H1 (cell line): ENCODE results near the gene LTA. TPM values are rescaled to one million over a fixed set of nuclear protein-coding genes. Genes with fewer than 3 reads are reported as not detected.

ENCODE experiments used
- CTCF ChIA-PET: fragments of 300-600 bp; sonication (Branson Sonifier 250); formaldehyde crosslinking; loops from one replicate; lab custom pipeline; 2021; ENCODE audit not compliant: partially characterized antibody; lab: Charles Lee
- POLR2A ChIA-PET: fragments of 300-600 bp; sonication (Branson Sonifier 250); formaldehyde crosslinking; loops from one replicate; lab custom pipeline; 2021; ENCODE audit warnings: inconsistent platforms; ENCODE audit not compliant: partially characterized antibody; lab: Charles Lee
- DNase-seq, 2 experiments: peaks; one replicate each; pipeline versions ENCODE4 v3.0.0 to v3.0.0-alpha.2; 2010 to 2022; ENCODE audit warnings: low spot score in 2 of 2, low read depth in 1 of 2, mixed read lengths in 1 of 2
- FAIRE-seq: peaks from 2 replicates; lab custom pipeline; 2011; peaks lifted over from hg19 to GRCh38; lab: Jason Lieb, UNC
- H2AFZ ChIP-seq: 2 replicates; pipeline ENCODE4 v1.8.1; 2012; ENCODE audit warnings: low read length, inconsistent platforms
- H2AK5ac ChIP-seq: 2 replicates; pipeline ENCODE4 v1.6.1; 2013; ENCODE audit warnings: low read depth, low read length
- H2BK120ac ChIP-seq: replicated peaks from 2 replicates; pipeline ENCODE3; 2013; ENCODE audit warnings: low read depth, low read length, inconsistent platforms
- H2BK12ac ChIP-seq: 2 replicates; pipeline ENCODE4 v1.6.1; 2013; ENCODE audit warnings: low read depth, low read length
- H2BK15ac ChIP-seq: 2 replicates; pipeline ENCODE4 v1.6.1; 2013; ENCODE audit warnings: low read length
- H2BK20ac ChIP-seq: 2 replicates; pipeline ENCODE4 v1.6.1; 2013; ENCODE audit warnings: low read length
- H2BK5ac ChIP-seq: 2 replicates; pipeline ENCODE4 v1.6.1; 2013; ENCODE audit warnings: low read depth, low read length
- H3K14ac ChIP-seq: 2 replicates; pipeline ENCODE4 v1.6.1; 2013; ENCODE audit warnings: inconsistent platforms; ENCODE audit not compliant: insufficient read length
- H3K18ac ChIP-seq: 2 replicates; pipeline ENCODE4 v1.6.1; 2013; ENCODE audit warnings: low read length; ENCODE audit errors: extremely low read depth
- H3K23ac ChIP-seq: 2 replicates; pipeline ENCODE4 v1.6.1; 2013; ENCODE audit warnings: inconsistent platforms; ENCODE audit not compliant: insufficient read length
- H3K23me2 ChIP-seq: 2 replicates; pipeline ENCODE4 v1.6.1; 2013; ENCODE audit warnings: low read depth, low read length
- H3K27ac ChIP-seq: 2 replicates; pipeline ENCODE4 v1.6.1; 2011; ENCODE audit warnings: low read depth, low read length, inconsistent platforms
- H3K27me3 ChIP-seq, 4 experiments: replicated peaks in 1 of 4; 1 replicate in 1 of 4; 2 replicates in 3 of 4; pipeline versions ENCODE4 v1.6.1 to v1.8.1; 2011 to 2013; ENCODE audit warnings: low read length in 3 of 4, mild to moderate bottlenecking in 3 of 4, inconsistent platforms in 2 of 4, mixed read lengths in 2 of 4, moderate library complexity in 1 of 4; ENCODE audit not compliant: control insufficient read depth in 3 of 4, insufficient read depth in 3 of 4; ENCODE audit errors: extremely low read depth in 1 of 4
- H3K36me3 ChIP-seq, 4 experiments: 2 replicates each; pipeline versions ENCODE4 v1.6.1 to v1.8.1; 2011 to 2013; ENCODE audit warnings: mild to moderate bottlenecking in 4 of 4, low read length in 3 of 4, moderate library complexity in 2 of 4, control low read depth in 1 of 4, inconsistent platforms in 1 of 4; ENCODE audit not compliant: insufficient read depth in 4 of 4, control insufficient read depth in 2 of 4
- H3K4ac ChIP-seq: replicated peaks from 2 replicates; pipeline ENCODE3; 2013; ENCODE audit warnings: low read length, low read depth, mixed read lengths, inconsistent platforms; ENCODE audit not compliant: insufficient read length
- H3K4me1 ChIP-seq, 4 experiments: replicated peaks in 1 of 4; 1 replicate in 1 of 4; 2 replicates in 3 of 4; pipeline versions ENCODE4 v1.6.1 to v1.8.1; 2011 to 2013; ENCODE audit warnings: low read length in 3 of 4, inconsistent platforms in 2 of 4, mixed read lengths in 1 of 4; ENCODE audit not compliant: insufficient read depth in 4 of 4, control insufficient read depth in 3 of 4
- H3K4me2 ChIP-seq, 2 experiments: 2 replicates each; pipeline versions ENCODE4 v1.6.1 to v1.8.1; 2011 to 2013; ENCODE audit warnings: low read depth in 2 of 2, low read length in 2 of 2, control low read depth in 1 of 2, inconsistent platforms in 1 of 2, mild to moderate bottlenecking in 1 of 2; ENCODE audit not compliant: insufficient read depth in 1 of 2
- H3K4me3 ChIP-seq, 4 experiments: fragments of 200-600, 300-600 bp in 1 of 4; sonication (generic), shearing (Covaris generic), sonication (Bioruptor Twin) in 1 of 4; 2 replicates each; pipeline versions ENCODE4 v1.5.1 to v1.8.1; 2011 to 2016; ENCODE audit warnings: low read length in 4 of 4, low read depth in 3 of 4, control low read depth in 2 of 4, inconsistent platforms in 2 of 4, mild to moderate bottlenecking in 2 of 4, mixed read lengths in 1 of 4, moderate library complexity in 1 of 4; ENCODE audit not compliant: insufficient read depth in 2 of 4; ENCODE audit errors: extremely low read depth in 1 of 4
- H3K56ac ChIP-seq: replicated peaks from 2 replicates; pipeline ENCODE3; 2013; ENCODE audit warnings: low read depth, mild to moderate bottlenecking, mixed read lengths, low read length, inconsistent platforms; ENCODE audit not compliant: insufficient read length
- H3K79me1 ChIP-seq: 2 replicates; pipeline ENCODE4 v1.6.1; 2013; ENCODE audit warnings: low read depth, low read length, control low read depth
- H3K79me2 ChIP-seq, 2 experiments: 2 replicates each; pipeline versions ENCODE4 v1.6.1 to v1.8.1; 2012 to 2013; ENCODE audit warnings: low read length in 2 of 2, mild to moderate bottlenecking in 2 of 2, inconsistent platforms in 1 of 2; ENCODE audit not compliant: insufficient read depth in 2 of 2, control insufficient read depth in 1 of 2
- H3K9ac ChIP-seq, 4 experiments: replicated peaks in 1 of 4; 1 replicate in 1 of 4; 2 replicates in 3 of 4; pipeline versions ENCODE4 v1.6.1 to v1.8.1; 2011 to 2013; ENCODE audit warnings: low read depth in 3 of 4, low read length in 3 of 4, control low read depth in 2 of 4, mild to moderate bottlenecking in 2 of 4, moderate library complexity in 2 of 4, inconsistent platforms in 1 of 4; ENCODE audit errors: extremely low read depth in 1 of 4
- H3K9me3 ChIP-seq, 2 experiments: 2 replicates each; pipeline versions ENCODE4 v1.6.1 to v1.8.1; 2012 to 2013; ENCODE audit warnings: mild to moderate bottlenecking in 2 of 2, moderate library complexity in 2 of 2, control low read depth in 1 of 2, inconsistent platforms in 1 of 2, low read depth in 1 of 2, low read length in 1 of 2, mixed read lengths in 1 of 2; ENCODE audit not compliant: insufficient read depth in 2 of 2
- H4K20me1 ChIP-seq, 2 experiments: replicated peaks in 1 of 2; 2 replicates each; pipeline versions ENCODE3 to v1.8.1; 2011 to 2013; ENCODE audit warnings: inconsistent platforms in 2 of 2, low read length in 2 of 2, mild to moderate bottlenecking in 1 of 2; ENCODE audit not compliant: insufficient read depth in 2 of 2, control insufficient read depth in 1 of 2
- H4K5ac ChIP-seq: 2 replicates; pipeline ENCODE4 v1.6.1; 2013; ENCODE audit warnings: low read length, low read depth, mixed read lengths, inconsistent platforms; ENCODE audit not compliant: insufficient read length
- H4K8ac ChIP-seq: 2 replicates; pipeline ENCODE4 v1.8.0; 2013; ENCODE audit warnings: mild to moderate bottlenecking, moderate library complexity, low read length, inconsistent platforms; ENCODE audit not compliant: insufficient read depth; ENCODE audit errors: extremely low read depth
- H4K91ac ChIP-seq: replicated peaks from 2 replicates; pipeline ENCODE3; 2013; ENCODE audit warnings: low read length, mixed read lengths, inconsistent platforms; ENCODE audit not compliant: insufficient read length
- NRF1 ChIP-seq: IDR thresholded peaks from 2 replicates; pipeline ENCODE4 v1.6.1; 2011; ENCODE audit warnings: mild to moderate bottlenecking, low read depth, low read length, improper control_type of control experiment
- WGBS, 2 experiments: shearing (Covaris generic) in 1 of 2; methylation state at CpG; one replicate each; pipeline versions ENCODE4 v1.1.6 to v1.1.7; 2013 to 2015; ENCODE audit warnings: low lambda C conversion rate in 2 of 2, mixed read lengths in 2 of 2, inconsistent platforms in 1 of 2, low coverage in 1 of 2, missing lambda C conversion rate in 1 of 2; ENCODE audit not compliant: insufficient replicate concordance in 2 of 2, insufficient coverage in 1 of 2, insufficient read length in 1 of 2; ENCODE audit errors: extremely low coverage in 1 of 2, missing lambda C conversion rate in 1 of 2; 5-methylcytosine and 5-hydroxymethylcytosine counted together
- polyA plus RNA-seq, 7 experiments: library from polyadenylated mRNA; depleted of rRNA in 3 of 7; stranded (reverse) in 5 of 7; unstranded in 2 of 7; fragments of >200 nt in 5 of 7; fragments of 200-250 nt in 2 of 7; gene quantifications; 1 replicate in 5 of 7; 2 replicates in 1 of 7; 4 replicates in 1 of 7; pipeline versions ENCODE4 v1.2.1 to v1.2.3, GENCODE V29; 2011 to 2013; ENCODE audit warnings: missing spikeins in 2 of 7, mixed read lengths in 2 of 7
- total RNA-seq: library from RNA; stranded (reverse); fragmentation: NEBNext Ultra II Directional; extraction: Animal tissue kit (Norgen Biotek cat#: 25700); gene quantifications from 2 replicates; pipeline ENCODE4 v1.2.1, GENCODE V29; 2021

Gene LTA
- total and polyA plus RNA-seq, 2 of the 8 experiments (the other 6 are each of a cell fraction or from before 2014, with no cell fraction given) = not detected

GRCh38 chr6:31617010-31617409 is 44.9 kb downstream of the LTA start:
- Histone ChIP-seq H3K4me1 (peaks cover 2 to 12% (median 8%) of the 10 kb centered on the region in 4 experiments; a peak in 6 of 7 replicates), H2BK15ac (peak overlapping the region; percentile 96; the same call in 1 of the 2 replicates), H3K9ac (no peak overlapping the region), H3K23me2 (peaks cover 8% of the 10 kb centered on the region; the same call in 1 of the 2 replicates), H3K79me2 (peaks cover 8 to 10% of the 10 kb centered on the region in 2 experiments), H3K9me3 (no peaks in the 10 kb centered on the region), H2BK20ac (0 out of 2 replicates have a peak overlapping the region, but pooled peaks have one; percentile 9), H3K4ac (no peak overlapping the region), H3K4me3 (no peak overlapping the region), H2BK120ac (no peak overlapping the region), H2AK5ac (no peak overlapping the region), H3K23ac (no peak overlapping the region), H3K56ac (no peak overlapping the region), H4K91ac (no peak overlapping the region), H4K8ac (no peak overlapping the region), H3K18ac (no peak overlapping the region), H3K27me3 (no peaks in the 10 kb centered on the region), H2AFZ (no peak overlapping the region), H4K5ac (no peak overlapping the region), H3K36me3 (peaks cover 0 to 3% (median 0%) of the 10 kb centered on the region in 4 experiments; a peak in 1 of 8 replicates), H3K79me1 (no peaks in the 10 kb centered on the region), H3K14ac (no peak overlapping the region), H2BK12ac (no peak overlapping the region), H3K27ac (no peak overlapping the region), H3K4me2 (no peak overlapping the region), H2BK5ac (no peak overlapping the region), H4K20me1 (no peaks in the 10 kb centered on the region)
- ChIA-PET CTCF (interaction anchor here (1.0 to 4.5 kb wide), 7 partner anchors 11 to 124 kb away, joined by 3 to 45 read pairs (median 7); partner anchors contain the start of genes DDX39B and LTB), POLR2A (interaction anchor here (1.1 to 34.9 kb wide), 6 partner anchors 10 to 123 kb away, joined by 4 to 883 read pairs (median 4); partner anchors contain the start of genes APOM, BAG6, C6orf47 and CSNK2B)
- no peak for TF ChIP-seq NRF1
- FAIRE-seq (no peak), DNase-seq (no peak)
- 93% methylated on average over 2 of the region's 2 CpGs; no CpG with 5 or more reads in 1 of the 2 experiments for WGBS, 2 experiments
